Measurements from ENCODE around the gene GPC3. TPM values are rescaled to one million over a fixed set of nuclear protein-coding genes. Genes with fewer than 3 reads are reported as not detected.

The GPC3 gene
- polyA plus RNA-seq, 1 of the 3 experiments (the other 2 are of a cell fraction): 1.4 TPM

DNA sequence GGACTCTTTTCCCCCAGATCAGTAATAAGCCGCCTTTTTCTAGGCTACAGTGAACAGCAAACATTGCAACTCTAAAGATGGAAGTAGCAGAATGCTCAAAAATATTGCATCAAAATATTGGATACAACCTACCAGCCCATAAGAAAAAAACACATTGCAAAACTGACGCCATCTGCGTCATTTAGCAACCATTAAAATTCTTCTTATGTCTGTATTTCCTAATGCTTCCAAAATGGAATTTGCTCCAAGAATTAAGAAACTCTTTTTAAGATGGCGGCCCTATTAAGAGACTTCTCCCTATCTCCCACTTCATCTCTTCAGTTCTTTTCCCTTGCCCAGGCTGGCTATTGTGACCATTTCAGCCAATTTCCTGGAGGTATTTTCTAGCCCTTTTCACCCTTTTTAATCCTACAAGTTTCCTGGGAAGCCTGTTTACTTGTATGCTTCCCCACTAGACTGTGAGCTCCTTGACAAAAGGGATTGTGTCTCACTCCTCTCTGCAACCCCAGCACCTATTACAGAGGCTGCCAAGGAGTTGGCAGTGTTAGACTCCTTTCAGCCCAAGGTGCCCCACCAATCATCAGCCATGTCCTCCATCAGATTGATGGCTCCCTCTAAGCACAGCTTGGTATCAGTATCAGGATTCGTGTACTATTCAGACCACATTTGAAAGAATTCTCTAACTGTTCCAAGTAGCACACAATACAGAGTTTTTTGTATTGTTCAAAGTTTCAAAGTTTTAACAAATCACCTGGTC, 4.4 kb downstream of the GPC3 start:
- Histone ChIP-seq H2AFZ (ENCODE audit: low read depth) (no peak overlapping the region), H3K4me1 (ENCODE audit: control insufficient read depth in 1 of 2, insufficient read depth in 2 of 2, low read depth in 1 of 2, low read length in 1 of 2) (no peaks in the 10 kb centered on the region; a peak in 1 of 4 replicates), H3K27ac (ENCODE audit: low read depth in 2 of 2, low read length in 1 of 2) (no peak overlapping the region), H4K20me1 (ENCODE audit: insufficient read depth) (no peaks in the 10 kb centered on the region), H3K4me2 (no peak overlapping the region), H3F3A (replicated peaks; ENCODE audit: insufficient read depth) (no peaks in the 10 kb centered on the region), H3K27me3 (ENCODE audit: insufficient read depth) (peaks cover 26% of the 10 kb centered on the region), H3K79me2 (ENCODE audit: insufficient read depth) (no peaks in the 10 kb centered on the region), H3K4me3 (ENCODE audit: low read depth in 2 of 2, low read length in 1 of 2) (no peak overlapping the region), H3K9ac (no peak overlapping the region), H3K36me3 (replicated peaks in 1 of 2; ENCODE audit: control insufficient read depth in 1 of 2, insufficient read depth in 2 of 2, low read length in 1 of 2) (no peaks in the 10 kb centered on the region), H3K9me3 (no peaks in the 10 kb centered on the region), H3K9me2 (no peaks in the 10 kb centered on the region)
- DNase-seq: no peak
- ChIA-PET POLR2A (no interaction called here), CTCF (no interaction called here)
- WGBS (ENCODE audit: low lambda C conversion rate): 32% methylated on average over 5 of the region's 5 CpGs
- TF ChIP-seq, protein P1, sequence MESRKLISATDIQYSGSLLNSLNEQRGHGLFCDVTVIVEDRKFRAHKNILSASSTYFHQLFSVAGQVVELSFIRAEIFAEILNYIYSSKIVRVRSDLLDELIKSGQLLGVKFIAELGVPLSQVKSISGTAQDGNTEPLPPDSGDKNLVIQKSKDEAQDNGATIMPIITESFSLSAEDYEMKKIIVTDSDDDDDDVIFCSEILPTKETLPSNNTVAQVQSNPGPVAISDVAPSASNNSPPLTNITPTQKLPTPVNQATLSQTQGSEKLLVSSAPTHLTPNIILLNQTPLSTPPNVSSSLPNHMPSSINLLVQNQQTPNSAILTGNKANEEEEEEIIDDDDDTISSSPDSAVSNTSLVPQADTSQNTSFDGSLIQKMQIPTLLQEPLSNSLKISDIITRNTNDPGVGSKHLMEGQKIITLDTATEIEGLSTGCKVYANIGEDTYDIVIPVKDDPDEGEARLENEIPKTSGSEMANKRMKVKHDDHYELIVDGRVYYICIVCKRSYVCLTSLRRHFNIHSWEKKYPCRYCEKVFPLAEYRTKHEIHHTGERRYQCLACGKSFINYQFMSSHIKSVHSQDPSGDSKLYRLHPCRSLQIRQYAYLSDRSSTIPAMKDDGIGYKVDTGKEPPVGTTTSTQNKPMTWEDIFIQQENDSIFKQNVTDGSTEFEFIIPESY (IDR thresholded peaks at IDR 0.05; ENCODE audit: borderline replicate concordance, low read depth): no peak
- TF ChIP-seq FOXJ3 (CRISPR knock-in tag; IDR thresholded peaks at IDR 0.05) (no peak), NFIC (IDR thresholded peaks at IDR 0.05; ENCODE audit: borderline replicate concordance) (no peak), TAF1 (IDR thresholded peaks at IDR 0.05; ENCODE audit: borderline replicate concordance, low read depth, low read length) (no peak), SIN3A (IDR thresholded peaks at IDR 0.05; ENCODE audit: borderline replicate concordance, low read depth, low read length) (no peak), FOSL2 (IDR thresholded peaks at IDR 0.05; ENCODE audit: borderline replicate concordance, low read depth) (no peak), RFX5 (IDR thresholded peaks at IDR 0.05; ENCODE audit: low read length) (no peak), TCF12 (IDR thresholded peaks at IDR 0.05) (no peak), EP300 (IDR thresholded peaks at IDR 0.05; ENCODE audit: borderline replicate concordance in 1 of 2, low read depth in 1 of 2, low read length in 1 of 2) (no peak), MXI1 (IDR thresholded peaks at IDR 0.05; ENCODE audit: low read depth, low read length) (no peak), RAD21 (IDR thresholded peaks at IDR 0.05; ENCODE audit: low read length) (no peak), RXRA (IDR thresholded peaks at IDR 0.05; ENCODE audit: borderline replicate concordance, low read depth) (no peak)
- TF ChIP-seq, protein P2, sequence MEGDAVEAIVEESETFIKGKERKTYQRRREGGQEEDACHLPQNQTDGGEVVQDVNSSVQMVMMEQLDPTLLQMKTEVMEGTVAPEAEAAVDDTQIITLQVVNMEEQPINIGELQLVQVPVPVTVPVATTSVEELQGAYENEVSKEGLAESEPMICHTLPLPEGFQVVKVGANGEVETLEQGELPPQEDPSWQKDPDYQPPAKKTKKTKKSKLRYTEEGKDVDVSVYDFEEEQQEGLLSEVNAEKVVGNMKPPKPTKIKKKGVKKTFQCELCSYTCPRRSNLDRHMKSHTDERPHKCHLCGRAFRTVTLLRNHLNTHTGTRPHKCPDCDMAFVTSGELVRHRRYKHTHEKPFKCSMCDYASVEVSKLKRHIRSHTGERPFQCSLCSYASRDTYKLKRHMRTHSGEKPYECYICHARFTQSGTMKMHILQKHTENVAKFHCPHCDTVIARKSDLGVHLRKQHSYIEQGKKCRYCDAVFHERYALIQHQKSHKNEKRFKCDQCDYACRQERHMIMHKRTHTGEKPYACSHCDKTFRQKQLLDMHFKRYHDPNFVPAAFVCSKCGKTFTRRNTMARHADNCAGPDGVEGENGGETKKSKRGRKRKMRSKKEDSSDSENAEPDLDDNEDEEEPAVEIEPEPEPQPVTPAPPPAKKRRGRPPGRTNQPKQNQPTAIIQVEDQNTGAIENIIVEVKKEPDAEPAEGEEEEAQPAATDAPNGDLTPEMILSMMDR (IDR thresholded peaks at IDR 0.05): no peak
- TF ChIP-seq, protein P3, sequence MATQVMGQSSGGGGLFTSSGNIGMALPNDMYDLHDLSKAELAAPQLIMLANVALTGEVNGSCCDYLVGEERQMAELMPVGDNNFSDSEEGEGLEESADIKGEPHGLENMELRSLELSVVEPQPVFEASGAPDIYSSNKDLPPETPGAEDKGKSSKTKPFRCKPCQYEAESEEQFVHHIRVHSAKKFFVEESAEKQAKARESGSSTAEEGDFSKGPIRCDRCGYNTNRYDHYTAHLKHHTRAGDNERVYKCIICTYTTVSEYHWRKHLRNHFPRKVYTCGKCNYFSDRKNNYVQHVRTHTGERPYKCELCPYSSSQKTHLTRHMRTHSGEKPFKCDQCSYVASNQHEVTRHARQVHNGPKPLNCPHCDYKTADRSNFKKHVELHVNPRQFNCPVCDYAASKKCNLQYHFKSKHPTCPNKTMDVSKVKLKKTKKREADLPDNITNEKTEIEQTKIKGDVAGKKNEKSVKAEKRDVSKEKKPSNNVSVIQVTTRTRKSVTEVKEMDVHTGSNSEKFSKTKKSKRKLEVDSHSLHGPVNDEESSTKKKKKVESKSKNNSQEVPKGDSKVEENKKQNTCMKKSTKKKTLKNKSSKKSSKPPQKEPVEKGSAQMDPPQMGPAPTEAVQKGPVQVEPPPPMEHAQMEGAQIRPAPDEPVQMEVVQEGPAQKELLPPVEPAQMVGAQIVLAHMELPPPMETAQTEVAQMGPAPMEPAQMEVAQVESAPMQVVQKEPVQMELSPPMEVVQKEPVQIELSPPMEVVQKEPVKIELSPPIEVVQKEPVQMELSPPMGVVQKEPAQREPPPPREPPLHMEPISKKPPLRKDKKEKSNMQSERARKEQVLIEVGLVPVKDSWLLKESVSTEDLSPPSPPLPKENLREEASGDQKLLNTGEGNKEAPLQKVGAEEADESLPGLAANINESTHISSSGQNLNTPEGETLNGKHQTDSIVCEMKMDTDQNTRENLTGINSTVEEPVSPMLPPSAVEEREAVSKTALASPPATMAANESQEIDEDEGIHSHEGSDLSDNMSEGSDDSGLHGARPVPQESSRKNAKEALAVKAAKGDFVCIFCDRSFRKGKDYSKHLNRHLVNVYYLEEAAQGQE (IDR thresholded peaks at IDR 0.05; ENCODE audit: low read depth, low read length): no peak
- TF ChIP-seq, protein P4, sequence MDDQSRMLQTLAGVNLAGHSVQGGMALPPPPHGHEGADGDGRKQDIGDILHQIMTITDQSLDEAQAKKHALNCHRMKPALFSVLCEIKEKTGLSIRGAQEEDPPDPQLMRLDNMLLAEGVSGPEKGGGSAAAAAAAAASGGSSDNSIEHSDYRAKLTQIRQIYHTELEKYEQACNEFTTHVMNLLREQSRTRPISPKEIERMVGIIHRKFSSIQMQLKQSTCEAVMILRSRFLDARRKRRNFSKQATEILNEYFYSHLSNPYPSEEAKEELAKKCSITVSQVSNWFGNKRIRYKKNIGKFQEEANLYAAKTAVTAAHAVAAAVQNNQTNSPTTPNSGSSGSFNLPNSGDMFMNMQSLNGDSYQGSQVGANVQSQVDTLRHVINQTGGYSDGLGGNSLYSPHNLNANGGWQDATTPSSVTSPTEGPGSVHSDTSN (IDR thresholded peaks at IDR 0.05): no peak
- TF ChIP-seq, protein P5, sequence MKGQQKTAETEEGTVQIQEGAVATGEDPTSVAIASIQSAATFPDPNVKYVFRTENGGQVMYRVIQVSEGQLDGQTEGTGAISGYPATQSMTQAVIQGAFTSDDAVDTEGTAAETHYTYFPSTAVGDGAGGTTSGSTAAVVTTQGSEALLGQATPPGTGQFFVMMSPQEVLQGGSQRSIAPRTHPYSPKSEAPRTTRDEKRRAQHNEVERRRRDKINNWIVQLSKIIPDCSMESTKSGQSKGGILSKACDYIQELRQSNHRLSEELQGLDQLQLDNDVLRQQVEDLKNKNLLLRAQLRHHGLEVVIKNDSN (IDR thresholded peaks at IDR 0.05; ENCODE audit: borderline replicate concordance, low read depth): no peak
- TF ChIP-seq, protein P6, sequence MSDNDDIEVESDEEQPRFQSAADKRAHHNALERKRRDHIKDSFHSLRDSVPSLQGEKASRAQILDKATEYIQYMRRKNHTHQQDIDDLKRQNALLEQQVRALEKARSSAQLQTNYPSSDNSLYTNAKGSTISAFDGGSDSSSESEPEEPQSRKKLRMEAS (IDR thresholded peaks at IDR 0.05; ENCODE audit: low read depth): no peak

Data from SK-N-SH (cell line).